HepG2 (cell line): ENCODE results near the gene ITGA2. TPM values are rescaled to one million over a fixed set of nuclear protein-coding genes. Genes with fewer than 3 reads are reported as not detected.

Source experiments
- FOXP4 ChIP-seq: sonication (generic); formaldehyde crosslinking; IDR thresholded peaks from 2 replicates; pipeline ENCODE4 v1.4.0; 2020; ENCODE audit warnings: missing genetic modification reagents
- GTF3A ChIP-seq: sonication (generic); formaldehyde crosslinking; conservative IDR thresholded peaks from 2 replicates; pipeline ENCODE4 v1.4.0; 2020; ENCODE audit warnings: mild to moderate bottlenecking, missing genetic modification reagents
- HIVEP1 ChIP-seq: sonication (generic); formaldehyde crosslinking; IDR thresholded peaks from 2 replicates; pipeline ENCODE4 v1.4.0; 2020; ENCODE audit warnings: mild to moderate bottlenecking, missing genetic modification reagents
- IRF1 ChIP-seq: sonication (generic); formaldehyde crosslinking; IDR thresholded peaks from 2 replicates; pipeline ENCODE4 v1.4.0; 2020; ENCODE audit warnings: low read depth, mild to moderate bottlenecking, missing genetic modification reagents
- JUNB ChIP-seq: sonication (generic); formaldehyde crosslinking; IDR thresholded peaks from 2 replicates; pipeline ENCODE4 v1.8.0; 2022; ENCODE audit warnings: missing genetic modification reagents, mild to moderate bottlenecking, borderline replicate concordance
- LCORL ChIP-seq, 2 experiments: fragments of 450-650 bp in 1 of 2; sonication (generic) in 1 of 2; formaldehyde crosslinking in 1 of 2; IDR thresholded peaks; 2 replicates each; pipeline versions ENCODE4 v1.5.0 to v1.6.1; 2017 to 2020; ENCODE audit warnings: antibody characterized with exemption in 1 of 2, missing genetic modification reagents in 1 of 2
- MEF2D ChIP-seq: sonication (generic); formaldehyde crosslinking; IDR thresholded peaks from 2 replicates; pipeline ENCODE4 v1.5.1; 2020; ENCODE audit warnings: mild to moderate bottlenecking, missing genetic modification reagents
- MEIS2 ChIP-seq: sonication (generic); formaldehyde crosslinking; IDR thresholded peaks from 2 replicates; pipeline ENCODE4 v1.9.0; 2021; ENCODE audit warnings: mild to moderate bottlenecking, missing genetic modification reagents
- MTF2 ChIP-seq: sonication (generic); formaldehyde crosslinking; IDR thresholded peaks from 2 replicates; pipeline ENCODE4 v1.5.0; 2020; ENCODE audit warnings: missing genetic modification reagents, borderline replicate concordance
- NCOA2 ChIP-seq: sonication (generic); formaldehyde crosslinking; IDR thresholded peaks from 2 replicates; pipeline ENCODE4 v1.8.0; 2022; ENCODE audit warnings: inconsistent platforms
- NR0B2 ChIP-seq: sonication (generic); formaldehyde crosslinking; IDR thresholded peaks from 2 replicates; pipeline ENCODE4 v1.4.0; 2020; ENCODE audit warnings: mild to moderate bottlenecking, missing genetic modification reagents
- PHF8 ChIP-seq: sonication (generic); formaldehyde crosslinking; IDR thresholded peaks from 2 replicates; pipeline ENCODE4 v1.5.0; 2020; ENCODE audit warnings: missing genetic modification reagents
- SCMH1 ChIP-seq: sonication (generic); formaldehyde crosslinking; IDR thresholded peaks from 2 replicates; pipeline ENCODE4 v1.9.0; 2021; ENCODE audit warnings: missing genetic modification reagents, mild to moderate bottlenecking, borderline replicate concordance
- SIN3A ChIP-seq: IDR thresholded peaks from 2 replicates; pipeline ENCODE4 v1.6.1; 2011; ENCODE audit warnings: low read depth, mild to moderate bottlenecking, control low read depth, low read length, borderline replicate concordance
- SOX5 ChIP-seq: IDR thresholded peaks from 2 replicates; pipeline ENCODE4 v1.6.1; 2016; ENCODE audit warnings: borderline replicate concordance
- ZMYM2 ChIP-seq: sonication (generic); formaldehyde crosslinking; IDR thresholded peaks from 2 replicates; pipeline ENCODE4 v1.8.0; 2022; ENCODE audit warnings: mild to moderate bottlenecking, missing genetic modification reagents
- ZNF10 ChIP-seq: sonication (generic); formaldehyde crosslinking; IDR thresholded peaks from 2 replicates; pipeline ENCODE4 v1.4.0; 2020; ENCODE audit warnings: mild to moderate bottlenecking, low read depth, missing genetic modification reagents, borderline replicate concordance
- ZNF510 ChIP-seq: sonication (generic); formaldehyde crosslinking; IDR thresholded peaks from 2 replicates; pipeline ENCODE4 v1.4.0; 2020; ENCODE audit warnings: low read depth, mild to moderate bottlenecking, missing genetic modification reagents
- ZNF644 ChIP-seq: IDR thresholded peaks from 2 replicates; pipeline ENCODE4 v1.6.1; 2016; ENCODE audit warnings: low read depth
- polyA plus RNA-seq, 8 experiments: library from polyadenylated mRNA; depleted of rRNA in 3 of 8; stranded (reverse) in 7 of 8; unstranded in 1 of 8; fragments of >200 nt; fragmentation: Illumina TruSeq in 4 of 8; extraction: Trizol in 4 of 8; gene quantifications; 2 replicates each; pipeline versions ENCODE4 v1.2.1 to v1.2.3, GENCODE V29; 2011 to 2016; ENCODE audit warnings: low read depth in 4 of 8, missing spikeins in 1 of 8, mixed read lengths in 1 of 8; ENCODE audit not compliant: insufficient read depth in 1 of 8
- total RNA-seq, 5 experiments: library from RNA; depleted of rRNA; stranded (reverse); fragments of >200 nt; fragmentation: Illumina TruSeq; extraction: Trizol; gene quantifications; 2 replicates each; pipeline ENCODE4 v1.2.3, GENCODE V29; 2016; ENCODE audit warnings: low read depth in 1 of 5
- TF ChIP-seq, protein P1 (sequence below): sonication (generic); formaldehyde crosslinking; IDR thresholded peaks from 2 replicates; pipeline ENCODE4 v1.4.0; 2020; ENCODE audit warnings: missing genetic modification reagents, mild to moderate bottlenecking, borderline replicate concordance

ITGA2 gene
- total and polyA plus RNA-seq, 2 of the 13 experiments (the other 11 are each of a cell fraction or from before 2014, with no cell fraction given), result 15.8 to 58.3 TPM

DNA sequence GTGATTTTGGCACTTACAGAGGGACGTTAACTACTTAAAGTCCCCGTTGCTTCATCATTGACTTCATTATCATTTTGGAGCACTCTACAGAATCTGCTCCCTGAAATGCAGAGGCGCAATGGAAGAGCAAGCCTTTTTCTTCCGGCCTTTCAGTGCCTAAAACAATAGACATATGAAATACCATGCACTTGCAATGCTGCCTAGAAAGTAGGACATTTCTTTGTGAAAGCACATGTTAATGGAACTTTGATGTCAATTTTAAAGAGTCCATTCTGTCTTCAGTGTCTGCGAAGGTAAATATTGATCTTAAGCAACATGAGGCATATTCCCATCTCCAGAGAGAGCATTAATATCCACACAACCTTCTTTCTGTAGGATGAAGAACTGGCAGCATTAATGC, 36.3 kb downstream of the ITGA2 start (continued):
- peak; percentile 63; the same call in 1 of the 2 replicates for TF ChIP-seq NCOA2 (CRISPR knock-in tag)
- TF ChIP-seq GTF3A (CRISPR knock-in tag), result no peak
- no peak for TF ChIP-seq SIN3A
- TF ChIP-seq PHF8 (CRISPR knock-in tag), result no peak
- TF ChIP-seq HIVEP1 (CRISPR knock-in tag), result no peak
- no peak for TF ChIP-seq NR0B2 (CRISPR knock-in tag)
- TF ChIP-seq LCORL (IDR thresholded peaks at IDR 0.05), result no peak
- no peak for TF ChIP-seq LCORL (CRISPR knock-in tag; IDR thresholded peaks at IDR 0.05)
- TF ChIP-seq JUNB (CRISPR knock-in tag), result no peak
- TF ChIP-seq IRF1 (CRISPR knock-in tag), result no peak
- no peak for TF ChIP-seq MEF2D (CRISPR knock-in tag)
- no peak for TF ChIP-seq ZNF10 (CRISPR knock-in tag)
- no peak for TF ChIP-seq ZMYM2 (CRISPR knock-in tag)
- no peak for TF ChIP-seq MEIS2
- TF ChIP-seq SCMH1, result no peak
- 0 out of 2 replicates have a peak, but pooled peaks have one; percentile 22 for TF ChIP-seq FOXP4
- TF ChIP-seq MTF2 (CRISPR knock-in tag), result no peak
- peak; percentile 23; the same call in 1 of the 2 replicates for TF ChIP-seq ZNF644
- TF ChIP-seq, protein P1, sequence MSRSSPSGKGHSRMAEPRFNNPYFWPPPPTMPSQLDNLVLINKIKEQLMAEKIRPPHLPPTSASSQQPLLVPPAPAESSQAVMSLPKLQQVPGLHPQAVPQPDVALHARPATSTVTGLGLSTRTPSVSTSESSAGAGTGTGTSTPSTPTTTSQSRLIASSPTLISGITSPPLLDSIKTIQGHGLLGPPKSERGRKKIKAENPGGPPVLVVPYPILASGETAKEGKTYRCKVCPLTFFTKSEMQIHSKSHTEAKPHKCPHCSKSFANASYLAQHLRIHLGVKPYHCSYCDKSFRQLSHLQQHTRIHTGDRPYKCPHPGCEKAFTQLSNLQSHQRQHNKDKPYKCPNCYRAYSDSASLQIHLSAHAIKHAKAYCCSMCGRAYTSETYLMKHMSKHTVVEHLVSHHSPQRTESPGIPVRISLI (CRISPR knock-in tag), result no peak
- peak; percentile 83 for TF ChIP-seq SOX5 (CRISPR knock-in tag)
- no peak for TF ChIP-seq ZNF510 (CRISPR knock-in tag)
